K562 (cell line): ENCODE data around the gene GLDN. TPM values are rescaled to one million over a fixed set of nuclear protein-coding genes. Genes with fewer than 3 reads are reported as not detected.

Experiments
- ATAC-seq: fragments of 200-7000 bp; cut with Tn5 transposase; 3 replicates; pipeline ENCODE4 v1.9.1; 2020; ENCODE audit warnings: moderate library complexity
- BruUV-seq: library from RNA; stranded (reverse); fragments of 400-500 nt; replicated peaks from 2 replicates; lab custom pipeline; 2021; lab: Mats Ljungman, UMichigan
- CTCF ChIA-PET: fragments of 300-600 bp; formaldehyde crosslinking; extraction: SDS; loops from one replicate; lab custom pipeline; 2021; ENCODE audit warnings: low intra/inter-chr PET ratio; lab: Yijun Ruan, JAX
- POLR2A ChIA-PET: fragments of 300-600, 350-650 bp; sonication (Branson Sonifier 250); formaldehyde crosslinking; extraction: SDS; loops from one replicate; lab custom pipeline; 2021; ENCODE audit warnings: antibody characterized with exemption, inconsistent platforms; lab: Yijun Ruan, JAX
- DNase-seq, 4 experiments: peaks; one replicate each; pipeline versions ENCODE4 v3.0.0 to v3.0.0-alpha.2; 2011 to 2018; ENCODE audit warnings: low spot score in 3 of 4, mixed read lengths in 3 of 4; ENCODE audit errors: extremely low read depth in 1 of 4
- FAIRE-seq: peaks from 2 replicates; lab custom pipeline; 2011; peaks lifted over from hg19 to GRCh38; lab: Jason Lieb, UNC
- H2AFZ ChIP-seq: 2 replicates; pipeline ENCODE4 v1.6.0; 2011; ENCODE audit warnings: low read depth, low read length, control low read depth, inconsistent platforms
- H3K27ac ChIP-seq: fragments of 200-600 bp; 3 replicates; pipeline ENCODE4 v1.8.0; 2011; ENCODE audit warnings: low read depth, mild to moderate bottlenecking, control low read depth, inconsistent platforms, low read length, moderate library complexity, mixed read lengths; ENCODE audit errors: extremely low read depth
- H3K27me3 ChIP-seq, 2 experiments: fragments of 300-600 bp in 1 of 2; 2 replicates in 1 of 2; 3 replicates in 1 of 2; pipeline versions ENCODE4 v1.6.0 to v1.8.0; 2011; ENCODE audit warnings: inconsistent platforms in 2 of 2, low read length in 2 of 2, mild to moderate bottlenecking in 1 of 2, mixed read lengths in 1 of 2, moderate library complexity in 1 of 2; ENCODE audit not compliant: control insufficient read depth in 2 of 2, insufficient read depth in 2 of 2
- H3K36me3 ChIP-seq: fragments of 300-600 bp; 3 replicates; pipeline ENCODE4 v1.8.0; 2011; ENCODE audit warnings: mild to moderate bottlenecking, low read length, inconsistent platforms; ENCODE audit not compliant: control insufficient read depth, insufficient read depth
- H3K4me1 ChIP-seq, 2 experiments: fragments of 200-600 bp in 1 of 2; replicated peaks in 1 of 2; 2 replicates in 1 of 2; 3 replicates in 1 of 2; pipeline versions ENCODE4 v1.5.1 to v1.8.0; 2011; ENCODE audit warnings: inconsistent platforms in 2 of 2, low read length in 2 of 2, mild to moderate bottlenecking in 1 of 2, mixed read lengths in 1 of 2, moderate library complexity in 1 of 2; ENCODE audit not compliant: control insufficient read depth in 2 of 2, insufficient read depth in 2 of 2
- H3K4me2 ChIP-seq: 2 replicates; pipeline ENCODE4 v1.6.1; 2011; ENCODE audit warnings: low read length, control low read depth, inconsistent platforms, mixed read lengths; ENCODE audit not compliant: insufficient read depth
- H3K4me3 ChIP-seq: fragments of 200-600 bp; sonication (generic), shearing (Covaris generic); 2 replicates; pipeline ENCODE4 v1.5.1; 2016; ENCODE audit warnings: control low read depth, inconsistent platforms
- H3K79me2 ChIP-seq: fragments of 200-600 bp; 3 replicates; pipeline ENCODE4 v1.8.0; 2011; ENCODE audit warnings: low read length, inconsistent platforms; ENCODE audit not compliant: control insufficient read depth, insufficient read depth
- H3K9ac ChIP-seq, 2 experiments: 2 replicates each; pipeline versions ENCODE4 v1.6.0 to v1.6.1; 2011; ENCODE audit warnings: low read depth in 2 of 2, low read length in 2 of 2, control low read depth in 1 of 2, inconsistent platforms in 1 of 2, mild to moderate bottlenecking in 1 of 2, mixed read lengths in 1 of 2; ENCODE audit not compliant: insufficient read depth in 1 of 2
- H3K9me1 ChIP-seq: one replicate; pipeline ENCODE4 v1.6.0; 2011; ENCODE audit warnings: inconsistent platforms, mild to moderate bottlenecking, low read length, moderate library complexity; ENCODE audit not compliant: control insufficient read depth, insufficient read depth
- H3K9me3 ChIP-seq: replicated peaks from 2 replicates; pipeline ENCODE4 v1.5.1; 2011; ENCODE audit warnings: low read depth, low read length, inconsistent platforms; ENCODE audit not compliant: control insufficient read depth, insufficient read depth
- H4K20me1 ChIP-seq: replicated peaks from 2 replicates; pipeline ENCODE4 v1.6.1; 2011; ENCODE audit warnings: low read length, inconsistent platforms, mixed read lengths; ENCODE audit not compliant: control insufficient read depth, insufficient read depth
- CREB1 ChIP-seq, 2 experiments: sonication (generic) in 1 of 2; formaldehyde crosslinking in 1 of 2; IDR thresholded peaks; 2 replicates each; pipeline versions ENCODE4 v1.6.1 to v1.8.0; 2012 to 2022; ENCODE audit warnings: inconsistent platforms in 1 of 2, mild to moderate bottlenecking in 1 of 2, missing genetic modification reagents in 1 of 2, moderate library complexity in 1 of 2
- EZH2 ChIP-seq: IDR thresholded peaks from 2 replicates; pipeline ENCODE4 v1.6.1; 2012; ENCODE audit warnings: low read depth, mild to moderate bottlenecking, inconsistent platforms, low read length, borderline replicate concordance
- GABPB2 ChIP-seq: fragments of 250-450 bp; sonication (Bioruptor Pico); conservative IDR thresholded peaks from 2 replicates; pipeline ENCODE4 v1.5.1; 2021; ENCODE audit warnings: mild to moderate bottlenecking
- HDAC1 ChIP-seq, 2 experiments: fragments of 450-650 bp; IDR thresholded peaks; 2 replicates each; pipeline ENCODE4 v1.6.1; 2016 to 2017; ENCODE audit warnings: inconsistent platforms in 1 of 2, mild to moderate bottlenecking in 1 of 2, moderate library complexity in 1 of 2
- HOXB6 ChIP-seq: fragments of 250-450 bp; sonication (Bioruptor Pico); IDR thresholded peaks from 2 replicates; pipeline ENCODE4 v1.5.1; 2022; ENCODE audit warnings: mild to moderate bottlenecking, borderline replicate concordance
- ILF3 ChIP-seq: fragments of 450-650 bp; IDR thresholded peaks from 2 replicates; pipeline ENCODE4 v1.6.1; 2018; ENCODE audit warnings: antibody characterized with exemption, mild to moderate bottlenecking, moderate library complexity, borderline replicate concordance
- KLF13 ChIP-seq: fragments of 450-650 bp; IDR thresholded peaks from 2 replicates; pipeline ENCODE4 v1.6.1; 2016; ENCODE audit warnings: missing genetic modification characterization, low read depth, mild to moderate bottlenecking, missing compliant biosample characterization, moderate library complexity, borderline replicate concordance
- MCM7 ChIP-seq, 2 experiments: fragments of 450-650 bp; IDR thresholded peaks; 2 replicates each; pipeline ENCODE4 v1.6.1; 2016 to 2018
- NR2C1 ChIP-seq, 2 experiments: fragments of 450-650 bp; IDR thresholded peaks; 2 replicates each; pipeline ENCODE4 v1.6.1; 2017; ENCODE audit warnings: mild to moderate bottlenecking in 2 of 2, antibody characterized with exemption in 1 of 2, inconsistent platforms in 1 of 2, missing compliant biosample characterization in 1 of 2, missing genetic modification characterization in 1 of 2
- PTBP1 ChIP-seq: fragments of 200-400 bp; formaldehyde crosslinking; IDR thresholded peaks from 2 replicates; pipeline ENCODE4 v1.6.1; 2017; ENCODE audit warnings: low read depth, low read length
- ZNF77 ChIP-seq: fragments of 250-450 bp; sonication (Bioruptor Pico); IDR thresholded peaks from 2 replicates; pipeline ENCODE4 v1.5.0; 2020
- ZZZ3 ChIP-seq: fragments of 450-650 bp; IDR thresholded peaks from 2 replicates; pipeline ENCODE4 v1.6.1; 2016; ENCODE audit warnings: antibody characterized with exemption, mild to moderate bottlenecking, moderate library complexity
- WGBS: fragments of 100-300 bp; shearing (Covaris generic); methylation state at CpG from one replicate; pipeline ENCODE4 v1.1.6; 2016; ENCODE audit warnings: low coverage, mixed read lengths; ENCODE audit not compliant: insufficient coverage; ENCODE audit errors: missing lambda C conversion rate; 5-methylcytosine and 5-hydroxymethylcytosine counted together
- in situ Hi-C: fragments of 300-500 bp; cut with MboI; formaldehyde crosslinking; loops from 4 replicates; pipeline ENCODE4 v1.15.0; 2018; ENCODE audit warnings: inconsistent platforms, mixed read lengths
- intact Hi-C: fragments of 100-400 bp; cut with micrococcal nuclease; formaldehyde crosslinking; loops from 2 replicates; pipeline ENCODE4 v1.14.2; 2022
- polyA plus RNA-seq, 8 experiments: library from polyadenylated mRNA; depleted of rRNA in 4 of 8; stranded (reverse) in 5 of 8; unstranded in 3 of 8; fragments of >200 nt; fragmentation: Nextera tagmentation in 2 of 8; fragmentation: Illumina TruSeq in 1 of 8; extraction: Ambion mirVana in 2 of 8; extraction: Trizol in 1 of 8; gene quantifications; 2 replicates each; pipeline versions ENCODE4 v1.2.1 to v1.2.3, GENCODE V29; 2011 to 2014; ENCODE audit warnings: inconsistent platforms in 1 of 8, missing spikeins in 1 of 8
- total RNA-seq, 7 experiments: library from RNA; depleted of rRNA in 6 of 7; stranded (reverse); fragments of >200 nt in 6 of 7; fragmentation: Illumina TruSeq in 2 of 7; extraction: Trizol in 2 of 7; gene quantifications; 2 replicates each; pipeline versions ENCODE4 v1.2.1 to v1.2.3, GENCODE V29; 2011 to 2021; ENCODE audit warnings: low replicate concordance in 1 of 7
- TF ChIP-seq, protein P1 (sequence below): fragments of 250-450 bp; sonication (Bioruptor Pico); IDR thresholded peaks from 2 replicates; pipeline ENCODE4 v1.5.1; 2021; ENCODE audit warnings: mild to moderate bottlenecking

GLDN gene
- total and polyA plus RNA-seq, 9 of the 15 experiments (the other 6 are each of a cell fraction or from before 2014, with no cell fraction given): 0.05 to 0.33 (median 0.18) TPM

GRCh38 chr15:51348688-51349087, 7.2 kb downstream of the GLDN start:
- no peaks in the 10 kb centered on the region for H3K79me2 ChIP-seq
- H3K4me2 ChIP-seq: no peak overlapping the region
- no peak for DNase-seq
- H3K27ac ChIP-seq: no peak overlapping the region
- no peak for FAIRE-seq
- POLR2A ChIA-PET: interaction anchor here (0.8 kb wide), 1 partner anchor 28 kb away, joined by 3 read pairs; no protein-coding TSS in a partner anchor
- H2AFZ ChIP-seq: no peak overlapping the region
- TF ChIP-seq KLF13 (tag) (no peak), MCM7 (IDR thresholded peaks at IDR 0.05) (no peak), PTBP1 (no peak), ZNF77 (no peak), ILF3 (no peak), GABPB2 (no peak), NR2C1 (IDR thresholded peaks at IDR 0.05) (no peak), NR2C1 (tag; IDR thresholded peaks at IDR 0.05) (no peak), ZZZ3 (no peak), CREB1 (IDR thresholded peaks at IDR 0.05) (no peak), CREB1 (CRISPR knock-in tag; IDR thresholded peaks at IDR 0.05) (no peak), HOXB6 (CRISPR knock-in tag) (no peak), HDAC1 (IDR thresholded peaks at IDR 0.05) (no peak), EZH2 (no peak)
- TF ChIP-seq, protein P1, sequence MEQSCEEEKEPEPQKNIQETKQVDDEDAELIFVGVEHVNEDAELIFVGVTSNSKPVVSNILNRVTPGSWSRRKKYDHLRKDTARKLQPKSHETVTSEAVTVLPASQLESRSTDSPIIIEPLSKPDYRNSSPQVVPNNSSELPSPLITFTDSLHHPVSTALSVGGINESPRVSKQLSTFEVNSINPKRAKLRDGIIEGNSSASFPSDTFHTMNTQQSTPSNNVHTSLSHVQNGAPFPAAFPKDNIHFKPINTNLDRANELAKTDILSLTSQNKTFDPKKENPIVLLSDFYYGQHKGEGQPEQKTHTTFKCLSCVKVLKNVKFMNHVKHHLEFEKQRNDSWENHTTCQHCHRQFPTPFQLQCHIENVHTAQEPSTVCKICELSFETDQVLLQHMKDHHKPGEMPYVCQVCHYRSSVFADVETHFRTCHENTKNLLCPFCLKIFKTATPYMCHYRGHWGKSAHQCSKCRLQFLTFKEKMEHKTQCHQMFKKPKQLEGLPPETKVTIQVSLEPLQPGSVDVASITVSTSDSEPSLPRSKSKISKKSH (CRISPR knock-in tag): no peak
- TF ChIP-seq, all 486 proteins: peak for 0
- Histone ChIP-seq H3K27me3 (peaks cover 5 to 18% of the 10 kb centered on the region in 2 experiments; a peak in 3 of 5 replicates), H3K9ac (no peak overlapping the region), H3K4me3 (no peak overlapping the region), H3K9me3 (no peaks in the 10 kb centered on the region), H4K20me1 (no peaks in the 10 kb centered on the region), H3K36me3 (no peaks in the 10 kb centered on the region), H3K9me1 (no peaks in the 10 kb centered on the region), H3K4me1 (no peaks in the 10 kb centered on the region)
- CTCF ChIA-PET: no interaction called here
- intact Hi-C loops: no loop called here
- 6% methylated on average over 5 of the region's 5 CpGs for WGBS
- BruUV-seq: no TSS peak
- in situ Hi-C loops: no loop called here
- no peak for ATAC-seq
